H9 (cell line): ENCODE results near the gene CLIC6. TPM values are rescaled to one million over a fixed set of nuclear protein-coding genes. Genes with fewer than 3 reads are reported as not detected.
"Not testable (repeated sequence)": the region's sequence is repeated elsewhere in the genome, so short reads cannot be mapped to it uniquely, and the experiment has no call there.

Source experiments
- DNase-seq: peaks from one replicate; pipeline ENCODE4 v3.0.0-alpha.2; 2017
- H2AFZ ChIP-seq: one replicate; pipeline ENCODE4 v1.6.1; 2013; ENCODE audit warnings: mild to moderate bottlenecking, low read length, control low read depth, moderate library complexity
- H2AK5ac ChIP-seq: 2 replicates; pipeline ENCODE4 v1.6.1; 2013; ENCODE audit warnings: low read length, control low read depth, mixed read lengths; ENCODE audit not compliant: insufficient read length
- H2BK120ac ChIP-seq: one replicate; pipeline ENCODE4 v1.6.1; 2013; ENCODE audit warnings: low read depth, mild to moderate bottlenecking, low read length, control low read depth, inconsistent platforms; ENCODE audit not compliant: poor library complexity, severe bottlenecking
- H2BK12ac ChIP-seq: 2 replicates; pipeline ENCODE4 v1.6.1; 2013; ENCODE audit warnings: low read length, control low read depth, mixed read lengths, low read depth; ENCODE audit not compliant: insufficient read length
- H2BK15ac ChIP-seq: 2 replicates; pipeline ENCODE4 v1.6.1; 2013; ENCODE audit warnings: low read depth, low read length, control low read depth
- H2BK20ac ChIP-seq: one replicate; pipeline ENCODE4 v1.6.1; 2013; ENCODE audit warnings: low read depth, mild to moderate bottlenecking, low read length, control low read depth, inconsistent platforms; ENCODE audit not compliant: poor library complexity, severe bottlenecking
- H2BK5ac ChIP-seq: 2 replicates; pipeline ENCODE4 v1.6.1; 2013; ENCODE audit warnings: low read length, control low read depth, mixed read lengths; ENCODE audit not compliant: insufficient read length
- H3K14ac ChIP-seq: 2 replicates; pipeline ENCODE4 v1.6.1; 2013; ENCODE audit warnings: low read length, control low read depth; ENCODE audit not compliant: insufficient read depth
- H3K18ac ChIP-seq: 2 replicates; pipeline ENCODE4 v1.6.1; 2013; ENCODE audit warnings: low read depth, mild to moderate bottlenecking, mixed read lengths, low read length, control low read depth; ENCODE audit not compliant: insufficient read length
- H3K23ac ChIP-seq: 2 replicates; pipeline ENCODE4 v1.6.1; 2013; ENCODE audit warnings: low read length, control low read depth, mixed read lengths, low read depth; ENCODE audit not compliant: insufficient read length
- H3K23me2 ChIP-seq: 2 replicates; pipeline ENCODE4 v1.6.1; 2013; ENCODE audit warnings: low read depth, mild to moderate bottlenecking, mixed read lengths, low read length, control low read depth; ENCODE audit not compliant: insufficient read length, poor library complexity, severe bottlenecking
- H3K27ac ChIP-seq: 2 replicates; pipeline ENCODE4 v1.5.1; 2013; ENCODE audit warnings: low read length, control low read depth, mixed read lengths, low read depth; ENCODE audit not compliant: insufficient read length
- H3K27me3 ChIP-seq: 2 replicates; pipeline ENCODE4 v1.6.1; 2013; ENCODE audit warnings: low read length, control low read depth, inconsistent platforms; ENCODE audit not compliant: insufficient read depth
- H3K4ac ChIP-seq: 2 replicates; pipeline ENCODE4 v1.6.1; 2013; ENCODE audit warnings: low read depth, mild to moderate bottlenecking, control low read depth, inconsistent platforms, low read length, moderate library complexity
- H3K4me1 ChIP-seq: 2 replicates; pipeline ENCODE4 v1.6.1; 2013; ENCODE audit warnings: low read length, control low read depth, inconsistent platforms; ENCODE audit not compliant: insufficient read depth
- H3K4me2 ChIP-seq: 2 replicates; pipeline ENCODE4 v1.6.1; 2013; ENCODE audit warnings: low read length, control low read depth, mixed read lengths; ENCODE audit not compliant: insufficient read length, insufficient read depth
- H3K56ac ChIP-seq: 2 replicates; pipeline ENCODE4 v1.6.1; 2013; ENCODE audit warnings: low read depth, mild to moderate bottlenecking, mixed read lengths, low read length, control low read depth; ENCODE audit not compliant: insufficient read length
- H3K79me1 ChIP-seq: 2 replicates; pipeline ENCODE4 v1.6.1; 2013; ENCODE audit warnings: low read depth, mild to moderate bottlenecking, moderate library complexity, low read length, control low read depth, inconsistent platforms; ENCODE audit not compliant: insufficient read depth, poor library complexity, severe bottlenecking
- H3K79me2 ChIP-seq: 2 replicates; pipeline ENCODE4 v1.6.1; 2013; ENCODE audit warnings: low read length, control low read depth, inconsistent platforms; ENCODE audit not compliant: insufficient read depth
- H3K9ac ChIP-seq: 2 replicates; pipeline ENCODE4 v1.6.1; 2013; ENCODE audit warnings: low read length, control low read depth, mixed read lengths; ENCODE audit not compliant: insufficient read length; ENCODE audit errors: extremely low read depth
- H3K9me3 ChIP-seq: one replicate; pipeline ENCODE4 v1.6.1; 2013; ENCODE audit warnings: low read depth, low read length, inconsistent platforms; ENCODE audit not compliant: control insufficient read depth
- H3T11ph ChIP-seq: one replicate; pipeline ENCODE4 v1.6.1; 2013; ENCODE audit warnings: mild to moderate bottlenecking, low read length, control low read depth, inconsistent platforms
- H4K20me1 ChIP-seq: one replicate; pipeline ENCODE4 v1.6.1; 2013; ENCODE audit not compliant: control insufficient read depth, insufficient read length, insufficient read depth
- H4K5ac ChIP-seq: 2 replicates; pipeline ENCODE4 v1.6.1; 2013; ENCODE audit warnings: low read depth, mild to moderate bottlenecking, mixed read lengths, low read length, control low read depth; ENCODE audit not compliant: insufficient read length
- H4K8ac ChIP-seq: replicated peaks from 2 replicates; pipeline ENCODE4 v1.6.1; 2013; ENCODE audit warnings: low read length, control low read depth, mixed read lengths, low read depth; ENCODE audit not compliant: insufficient read length
- H4K91ac ChIP-seq: 2 replicates; pipeline ENCODE4 v1.6.1; 2013; ENCODE audit warnings: low read depth, mild to moderate bottlenecking, moderate library complexity, mixed read lengths, low read length, control low read depth; ENCODE audit not compliant: insufficient read length
- H3K27ac Mint-ChIP-seq, 3 experiments: 2 replicates in 2 of 3; 3 replicates in 1 of 3; pipeline ENCODE4 v1.8.0; 2020 to 2021; ENCODE audit warnings: mixed read lengths in 3 of 3, mild to moderate bottlenecking in 1 of 3, moderate library complexity in 1 of 3
- H3K27me3 Mint-ChIP-seq: 2 replicates; pipeline ENCODE4 v1.8.0; 2021; ENCODE audit warnings: low read depth, mild to moderate bottlenecking, moderate library complexity, mixed read lengths
- H3K36me3 Mint-ChIP-seq, 3 experiments: 2 replicates in 2 of 3; 3 replicates in 1 of 3; pipeline ENCODE4 v1.8.0; 2020 to 2021; ENCODE audit warnings: low read depth in 3 of 3, mixed read lengths in 3 of 3; ENCODE audit not compliant: insufficient read depth in 1 of 3
- H3K4me1 Mint-ChIP-seq, 2 experiments: 2 replicates each; pipeline ENCODE4 v1.8.0; 2020; ENCODE audit warnings: mixed read lengths in 2 of 2
- H3K4me3 Mint-ChIP-seq, 2 experiments: 2 replicates in 1 of 2; 3 replicates in 1 of 2; pipeline ENCODE4 v1.8.0; 2020 to 2021; ENCODE audit warnings: mild to moderate bottlenecking in 2 of 2, mixed read lengths in 2 of 2, moderate library complexity in 1 of 2
- H3K9me3 Mint-ChIP-seq, 2 experiments: 2 replicates in 1 of 2; 3 replicates in 1 of 2; pipeline ENCODE4 v1.8.0; 2020; ENCODE audit warnings: mild to moderate bottlenecking in 2 of 2, mixed read lengths in 2 of 2, moderate library complexity in 1 of 2
- CTCF ChIP-seq: fragments of 200-600 bp; sonication (generic); conservative IDR thresholded peaks from 3 replicates; pipeline ENCODE4 v1.8.0; 2021; ENCODE audit warnings: antibody characterized with exemption, mild to moderate bottlenecking
- WGBS: extraction: QIAGEN DNeasy Blood & Tissue Kit; methylation state at CpG from one replicate; pipeline ENCODE4 v1.1.7; 2013; ENCODE audit warnings: missing lambda C conversion rate, low lambda C conversion rate, mixed read lengths; ENCODE audit not compliant: insufficient read length; ENCODE audit errors: extremely low coverage; 5-methylcytosine and 5-hydroxymethylcytosine counted together
- total RNA-seq: library from RNA; stranded (reverse); gene quantifications from 2 replicates; pipeline ENCODE4 v1.2.1, GENCODE V29; 2021

Gene CLIC6
- total RNA-seq, 1 experiment from 2014 or later, result 1.3 TPM

GRCh38 chr21:34669149-34669879, 520 bp downstream of the CLIC6 start:
- no peak overlapping the region for H3K9ac ChIP-seq
- no peak overlapping the region for H2BK15ac ChIP-seq
- H3K18ac ChIP-seq, result no peak overlapping the region
- no peak overlapping the region for H4K5ac ChIP-seq
- H3K14ac ChIP-seq, result peak overlapping the region; percentile 64
- H3K4me1 Mint-ChIP-seq, result peaks cover 19 to 22% of the 10 kb centered on the region in 2 experiments
- TF ChIP-seq CTCF, result no peak
- H3K27me3 ChIP-seq, result peaks cover 11% of the 10 kb centered on the region; the same call in 1 of the 2 replicates
- H3K9me3 ChIP-seq, result no peaks in the 10 kb centered on the region
- no peaks in the 10 kb centered on the region for H3K79me1 ChIP-seq
- H3K27me3 Mint-ChIP-seq, result peaks cover 82% of the 10 kb centered on the region
- no peak overlapping the region for H3K4ac ChIP-seq
- H2BK120ac ChIP-seq, result no peak overlapping the region
- H2AFZ ChIP-seq, result no peak overlapping the region
- no peak overlapping the region for H3K23ac ChIP-seq
- peaks cover 0 to 4% (median 0%) of the 10 kb centered on the region in 3 experiments; a peak in 1 of 7 replicates for H3K36me3 Mint-ChIP-seq
- no peak overlapping the region for H2BK20ac ChIP-seq
- H3K4me2 ChIP-seq, result peak overlapping the region; percentile 72
- no peak overlapping the region for H3T11ph ChIP-seq
- no peaks in the 10 kb centered on the region for H4K20me1 ChIP-seq
- no peak overlapping the region for H2AK5ac ChIP-seq
- H3K27ac Mint-ChIP-seq, result no peak overlapping the region
- H3K23me2 ChIP-seq, result peaks cover 12% of the 10 kb centered on the region
- H3K56ac ChIP-seq, result no peak overlapping the region
- H2BK5ac ChIP-seq, result no peak overlapping the region
- H3K4me1 ChIP-seq, result no peaks in the 10 kb centered on the region
- no peak overlapping the region for H3K27ac ChIP-seq
- H3K4me3 Mint-ChIP-seq, result peak overlapping the region; percentile 69 to 86
- no peak for DNase-seq
- WGBS, result no CpG with 5 or more reads among the region's 74 CpGs
- H3K9me3 Mint-ChIP-seq, result no peaks in the 10 kb centered on the region
- H3K79me2 ChIP-seq, result no peaks in the 10 kb centered on the region
- no peak overlapping the region for H4K91ac ChIP-seq
- no peak overlapping the region for H4K8ac ChIP-seq
- no peak overlapping the region for H2BK12ac ChIP-seq

- not testable (repeated sequence) for H4K5ac ChIP-seq, H3K14ac ChIP-seq, H2AFZ ChIP-seq, H2BK12ac ChIP-seq, H2AK5ac ChIP-seq, H2BK20ac ChIP-seq, H3K79me2 ChIP-seq, H3K56ac ChIP-seq, H3K18ac ChIP-seq, H4K8ac ChIP-seq, H4K20me1 ChIP-seq, H3K9ac ChIP-seq, H3K4me1 ChIP-seq, H3K9me3 ChIP-seq, H3T11ph ChIP-seq, H3K9me3 Mint-ChIP-seq, H3K36me3 Mint-ChIP-seq, H3K23ac ChIP-seq, H3K79me1 ChIP-seq, H3K27ac ChIP-seq, H2BK5ac ChIP-seq, H4K91ac ChIP-seq, H2BK120ac ChIP-seq, H2BK15ac ChIP-seq, DNase-seq, H3K27ac Mint-ChIP-seq, H3K4ac ChIP-seq
- peaks cover 11% of the 10 kb centered on the region; the same call in 1 of the 2 replicates for H3K27me3 ChIP-seq
- no CpG with 5 or more reads among the region's 46 CpGs for WGBS
- Mint-ChIP-seq H3K4me1 (peaks cover 22 to 23% of the 10 kb centered on the region in 2 experiments), H3K27me3 (peaks cover 79% of the 10 kb centered on the region), H3K4me3 (peak overlapping the region; percentile 69 to 86)
- peak overlapping the region; percentile 72 for H3K4me2 ChIP-seq
- peaks cover 12% of the 10 kb centered on the region for H3K23me2 ChIP-seq
Observed at GRCh38 chr21:34669880-34670219, 1.1 kb downstream of the CLIC6 start.
